GM15510 (cell line): ENCODE results near the gene PNMA3.
"Not testable (repeated sequence)": the region's sequence is repeated elsewhere in the genome, so short reads cannot be mapped to it uniquely, and the experiment has no call there.

Experiments
- POLR2A ChIP-seq: IDR thresholded peaks from 3 replicates; pipeline ENCODE4 v1.6.1; 2011; ENCODE audit warnings: borderline replicate concordance; ENCODE audit not compliant: insufficient read length; ENCODE audit errors: extremely low read depth

PNMA3 gene

GRCh38 chrX:153071909-153072583 lies 15.8 kb downstream of the PNMA3 start, which contains the start of gene PNMA6A:
TSS of gene PNMA6A (plus strand) at chrX:153072454. CDS start at chrX:153073063, 609 bp downstream.
- not testable (repeated sequence) for TF ChIP-seq POLR2A

- no peak for TF ChIP-seq POLR2A
These were observed 18.1 kb downstream of the PNMA3 start for GRCh38 chrX:153074262-153074899.

- no peak for TF ChIP-seq POLR2A
These were observed 18.7 kb downstream of the PNMA3 start for GRCh38 chrX:153074935-153075334.

GRCh38 chrX:153075366-153075765 lies 19.1 kb downstream of the PNMA3 start:
- TF ChIP-seq POLR2A: no peak

- TF ChIP-seq POLR2A: no peak
These were observed 46.1 kb downstream of the PNMA3 start for GRCh38 chrX:153102418-153102817.
